T1000 (cell line): ENCODE measurements around the gene RASGEF1C.

Source experiments
- DNase-seq: peaks from one replicate; lab custom pipeline; 2025; ENCODE audit warnings: mixed read lengths; lab: John Stamatoyannopoulos, UW

Gene RASGEF1C

GRCh38 chr5:180119031-180119902 lies 89.7 kb downstream of the RASGEF1C start:
- no peak for DNase-seq

- no peak for DNase-seq
Measured at GRCh38 chr5:180118391-180118791, 90.6 kb downstream of the RASGEF1C start.

- DNase-seq, result no peak
Measured at GRCh38 chr5:180117000-180117725, 91.8 kb downstream of the RASGEF1C start.

GRCh38 chr5:180116077-180116999 lies 92.7 kb downstream of the RASGEF1C start:
- DNase-seq, result no peak

GRCh38 chr5:180115326-180116076 lies 93.5 kb downstream of the RASGEF1C start:
- DNase-seq, result no peak

GRCh38 chr5:180114304-180115003 lies 94.6 kb downstream of the RASGEF1C start:
- no peak for DNase-seq

GRCh38 chr5:180113660-180114303 lies 95.2 kb downstream of the RASGEF1C start:
- no peak for DNase-seq

- no peak for DNase-seq
Measured at GRCh38 chr5:180112181-180112861, 96.7 kb downstream of the RASGEF1C start.

GRCh38 chr5:180111273-180112002 lies 97.6 kb downstream of the RASGEF1C start:
- DNase-seq, result no peak

GRCh38 chr5:180109920-180110319 lies 99.1 kb downstream of the RASGEF1C start:
- DNase-seq, result no peak

GRCh38 chr5:180107005-180107404 lies 102.0 kb downstream of the RASGEF1C start:
- DNase-seq, result no peak

GRCh38 chr5:180105827-180106312 lies 103.1 kb downstream of the RASGEF1C start:
- DNase-seq, result no peak

GRCh38 chr5:180104168-180104530 lies 104.9 kb downstream of the RASGEF1C start:
- DNase-seq, result no peak

- no peak for DNase-seq
Measured at GRCh38 chr5:180103487-180104167, 105.4 kb downstream of the RASGEF1C start.

GRCh38 chr5:180102636-180103035 lies 106.4 kb downstream of the RASGEF1C start:
- no peak for DNase-seq

GRCh38 chr5:180101451-180102105 lies 107.4 kb downstream of the RASGEF1C start:
- DNase-seq, result no peak

- DNase-seq, result no peak
Measured at GRCh38 chr5:180100621-180101450, 108.2 kb downstream of the RASGEF1C start.
